GM19099 (cell line): Measurements from ENCODE around the gene RRP1B.

Source experiments
- POLR2A ChIP-seq: IDR thresholded peaks from 3 replicates; pipeline ENCODE4 v1.6.1; 2011; ENCODE audit warnings: low read depth; ENCODE audit not compliant: insufficient read length; ENCODE audit errors: extremely low read depth

The RRP1B gene

GRCh38 chr21:43701936-43702784 lies 42.8 kb downstream of the RRP1B start:
- no peak for TF ChIP-seq POLR2A

GRCh38 chr21:43702785-43703034 lies 43.4 kb downstream of the RRP1B start:
- TF ChIP-seq POLR2A: no peak

GRCh38 chr21:43703035-43703880 lies 43.9 kb downstream of the RRP1B start:
- TF ChIP-seq POLR2A: no peak

DNA sequence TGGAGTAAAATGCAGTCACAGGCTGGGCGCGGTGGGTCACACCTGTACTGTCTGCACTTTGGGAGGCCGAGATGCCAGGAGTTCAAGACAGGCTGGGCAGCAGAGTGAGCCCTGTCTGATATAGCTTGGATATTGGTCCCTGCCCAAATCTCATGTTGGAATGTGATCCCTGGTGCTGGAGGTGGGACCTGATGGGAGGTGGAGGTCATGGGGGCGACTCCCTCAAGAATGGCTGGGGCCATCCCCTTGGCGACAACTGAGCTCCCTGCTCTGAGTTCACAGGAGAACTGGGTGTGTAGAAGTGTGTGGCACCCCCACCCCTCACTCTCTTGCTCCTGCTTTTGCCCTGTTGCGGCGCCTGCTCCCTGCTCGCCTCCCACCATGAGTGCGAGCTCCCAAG lies 48.1 kb downstream of the RRP1B start:
- no peak for TF ChIP-seq POLR2A

DNA sequence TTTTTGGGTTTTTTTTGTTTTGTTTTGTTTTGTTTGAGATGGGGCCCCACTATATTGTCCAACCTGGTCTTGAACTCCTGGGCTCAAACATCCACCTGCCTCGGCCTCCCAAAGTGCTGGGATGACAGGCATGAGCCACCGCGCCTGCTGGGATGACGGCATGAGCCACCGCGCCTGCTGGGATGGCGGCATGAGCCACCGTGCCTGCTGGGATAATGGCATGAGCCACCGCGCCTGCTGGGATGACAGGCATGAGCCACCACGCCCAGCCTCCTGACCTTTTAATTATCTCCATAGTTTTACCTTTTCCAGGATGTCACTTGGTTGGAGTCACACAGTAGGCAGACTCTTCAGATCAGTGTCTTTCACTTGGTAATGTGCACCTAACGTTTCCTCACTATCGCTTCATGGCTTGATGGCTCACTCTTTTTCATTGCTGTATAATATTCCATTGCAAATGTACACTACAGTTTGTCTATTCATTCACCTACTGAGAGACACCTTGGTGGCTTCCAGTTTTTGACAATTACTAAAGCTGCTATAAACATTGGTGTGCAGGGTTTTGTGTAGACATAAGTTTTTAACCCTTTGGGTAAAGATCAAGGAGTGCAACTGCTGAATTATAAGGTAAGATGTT lies 49.5 kb downstream of the RRP1B start:
- no peak for TF ChIP-seq POLR2A

GRCh38 chr21:43712268-43712942 lies 53.0 kb downstream of the RRP1B start:
- no peak for TF ChIP-seq POLR2A

- no peak for TF ChIP-seq POLR2A
Observed at GRCh38 chr21:43716376-43717165, 57.2 kb downstream of the RRP1B start.

DNA sequence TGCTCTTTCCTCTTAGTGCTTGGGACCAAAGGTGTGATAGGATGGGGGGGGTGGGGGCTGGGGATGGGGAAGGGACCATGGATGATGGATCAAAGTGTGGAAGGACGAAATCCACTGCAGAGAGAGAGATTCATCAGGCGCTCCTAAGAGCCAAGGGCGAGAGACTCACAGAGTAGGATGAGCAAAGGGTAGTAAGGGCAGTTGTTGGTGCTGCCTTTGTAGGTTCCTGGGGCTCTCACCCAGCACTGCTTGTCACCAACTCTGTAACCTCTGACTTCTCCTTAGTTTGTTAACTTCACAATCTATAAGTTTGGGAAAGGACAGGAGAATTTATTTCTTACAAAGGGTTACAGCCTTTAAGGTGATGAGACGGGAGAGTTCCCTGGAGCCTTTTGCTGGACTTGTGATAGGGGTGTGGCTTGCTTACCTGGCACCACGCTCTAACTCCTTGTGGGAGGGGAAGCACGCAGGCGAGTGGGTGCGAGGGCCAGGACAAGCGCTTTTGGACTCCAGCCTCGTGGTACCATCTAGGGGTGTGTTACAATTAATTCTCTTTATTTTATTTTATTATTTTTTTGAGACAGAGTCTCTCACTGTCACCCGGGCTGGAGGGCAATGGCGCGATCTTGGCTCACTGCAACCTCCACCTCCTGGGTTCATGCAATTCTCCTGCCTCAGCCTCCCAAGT lies 58.0 kb downstream of the RRP1B start:
- no peak for TF ChIP-seq POLR2A

DNA sequence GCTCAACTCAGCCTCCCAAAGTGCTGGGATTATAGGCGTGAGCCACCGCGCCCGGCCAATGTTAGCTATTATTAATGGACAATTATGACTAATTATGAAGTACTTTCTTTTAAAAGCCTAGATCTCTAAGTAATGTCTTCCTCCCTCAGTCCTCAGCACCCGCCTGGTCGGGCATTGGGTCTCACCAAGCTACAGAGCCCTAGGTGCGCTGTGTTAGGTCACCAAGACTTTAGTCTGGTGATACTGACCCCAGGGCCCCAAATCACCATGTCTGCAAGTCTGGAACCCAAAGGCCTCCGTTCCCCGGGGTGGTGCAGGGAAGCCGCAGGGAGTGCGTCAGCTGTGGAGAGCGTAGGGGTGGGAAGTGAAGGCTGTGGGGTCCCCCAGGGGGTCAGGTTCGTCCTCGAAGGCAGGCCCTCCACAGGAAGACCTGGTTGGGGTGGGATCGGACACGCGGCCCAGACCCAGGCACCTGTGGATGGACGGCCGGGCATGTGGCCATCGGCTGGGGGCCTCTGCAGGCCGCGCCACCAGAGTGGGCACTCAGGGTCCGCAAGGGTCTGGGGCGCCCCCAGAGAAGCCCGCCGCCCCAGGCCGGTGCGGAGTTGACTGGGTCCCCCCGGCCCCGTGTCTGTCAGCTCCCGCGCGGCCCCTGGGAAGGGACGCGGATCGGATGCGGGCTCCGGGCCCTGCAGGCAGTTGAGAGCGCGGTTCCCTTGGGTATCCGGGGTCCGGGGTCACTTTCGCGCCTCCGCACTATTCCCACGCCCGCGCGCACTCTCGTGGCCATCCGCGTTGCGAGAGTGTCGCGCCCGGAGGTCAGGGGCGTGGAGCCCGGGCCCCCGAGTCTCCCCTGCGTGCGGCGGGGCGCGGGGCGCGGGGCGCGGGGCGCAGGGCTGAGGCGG lies 58.9 kb downstream of the RRP1B start:
- no peak for TF ChIP-seq POLR2A

DNA sequence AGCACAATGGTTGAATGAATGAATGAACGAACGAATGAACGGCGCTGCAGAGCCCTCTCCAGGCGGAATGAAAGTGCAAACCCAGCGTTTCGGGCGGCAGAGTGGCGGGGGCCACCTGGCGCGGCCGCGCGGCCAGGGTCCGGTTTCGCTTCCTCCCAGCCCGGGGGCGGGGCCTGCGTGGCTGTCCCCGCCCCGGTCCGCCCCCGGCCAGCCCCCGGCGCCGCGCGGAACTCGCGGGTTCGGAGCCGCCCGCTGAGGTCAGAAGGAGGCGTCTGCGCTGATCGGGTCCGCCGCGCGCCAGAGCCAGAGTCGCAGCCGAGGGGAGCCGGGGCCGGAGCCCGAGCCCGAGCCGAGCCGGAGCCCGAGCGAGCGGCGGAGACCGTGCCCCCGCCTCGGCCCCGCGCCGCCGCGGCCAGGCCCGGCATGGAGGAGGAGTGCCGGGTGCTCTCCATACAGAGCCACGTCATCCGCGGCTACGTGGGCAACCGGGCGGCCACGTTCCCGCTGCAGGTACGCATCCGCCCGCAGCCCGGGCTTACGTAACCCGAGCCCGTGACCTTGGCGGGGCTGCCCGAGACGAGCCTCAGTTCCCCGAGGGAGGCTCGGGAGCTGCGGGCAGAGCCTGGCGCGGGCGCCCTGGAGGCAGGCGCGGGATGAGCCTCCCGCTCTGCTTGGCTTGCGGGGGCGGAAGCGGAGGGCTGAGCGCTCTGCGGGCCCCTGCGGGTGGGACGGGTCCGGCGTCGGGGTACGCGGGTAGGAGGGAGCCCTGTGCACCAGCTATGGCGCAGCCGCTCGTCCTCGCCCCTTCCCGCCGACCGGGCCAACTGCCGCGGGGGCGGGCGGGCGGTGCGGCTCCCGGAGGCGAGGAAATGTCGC lies 59.8 kb downstream of the RRP1B start, which contains the start of gene PDXK:
Gene PDXK (plus strand): TSS at position 258 of the 876 bp plus-strand sequence. CDS start 166 bp downstream, at position 424.
- TF ChIP-seq POLR2A: peak; percentile 88

- TF ChIP-seq POLR2A: no peak
Observed at GRCh38 chr21:43719748-43720538, 60.6 kb downstream of the RRP1B start.
